SU-DHL-6 (cell line): ENCODE measurements around the gene ECHS1.

ENCODE experiments used
- EZH2phosphoT487 ChIP-seq: fragments of 200-600 bp; sonication (generic), shearing (Covaris generic); conservative IDR thresholded peaks from 2 replicates; pipeline ENCODE4 v1.6.1; 2018; ENCODE audit warnings: mild to moderate bottlenecking, antibody characterized with exemption, low read length, moderate library complexity, mixed read lengths
- TF ChIP-seq, protein P1 (sequence below): fragments of 200-600 bp; sonication (generic); IDR thresholded peaks from one replicate; pipeline ENCODE4 v1.5.1; 2017; ENCODE audit warnings: antibody characterized with exemption, mild to moderate bottlenecking, low read length, moderate library complexity; ENCODE audit not compliant: insufficient read depth, poor library complexity, severe bottlenecking

GRCh38 chr10:133325440-133326222 is 47.5 kb downstream of the ECHS1 start:
- TF ChIP-seq, protein P1, sequence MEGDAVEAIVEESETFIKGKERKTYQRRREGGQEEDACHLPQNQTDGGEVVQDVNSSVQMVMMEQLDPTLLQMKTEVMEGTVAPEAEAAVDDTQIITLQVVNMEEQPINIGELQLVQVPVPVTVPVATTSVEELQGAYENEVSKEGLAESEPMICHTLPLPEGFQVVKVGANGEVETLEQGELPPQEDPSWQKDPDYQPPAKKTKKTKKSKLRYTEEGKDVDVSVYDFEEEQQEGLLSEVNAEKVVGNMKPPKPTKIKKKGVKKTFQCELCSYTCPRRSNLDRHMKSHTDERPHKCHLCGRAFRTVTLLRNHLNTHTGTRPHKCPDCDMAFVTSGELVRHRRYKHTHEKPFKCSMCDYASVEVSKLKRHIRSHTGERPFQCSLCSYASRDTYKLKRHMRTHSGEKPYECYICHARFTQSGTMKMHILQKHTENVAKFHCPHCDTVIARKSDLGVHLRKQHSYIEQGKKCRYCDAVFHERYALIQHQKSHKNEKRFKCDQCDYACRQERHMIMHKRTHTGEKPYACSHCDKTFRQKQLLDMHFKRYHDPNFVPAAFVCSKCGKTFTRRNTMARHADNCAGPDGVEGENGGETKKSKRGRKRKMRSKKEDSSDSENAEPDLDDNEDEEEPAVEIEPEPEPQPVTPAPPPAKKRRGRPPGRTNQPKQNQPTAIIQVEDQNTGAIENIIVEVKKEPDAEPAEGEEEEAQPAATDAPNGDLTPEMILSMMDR: no peak
- TF ChIP-seq EZH2phosphoT487: no peak
